AG04449 (cell line): ENCODE measurements around the gene NAP1L5.

Experiments
- CTCF ChIA-PET: fragments of 350-600 bp; formaldehyde crosslinking; extraction: SDS; loops from one replicate; lab custom pipeline; 2021; ENCODE audit warnings: antibody characterized with exemption; lab: Yijun Ruan, JAX
- POLR2A ChIA-PET: fragments of 400-600, 350-600 bp; formaldehyde crosslinking; extraction: SDS; loops from one replicate; lab custom pipeline; 2020; ENCODE audit warnings: antibody characterized with exemption, inconsistent platforms; lab: Yijun Ruan, JAX
- DNase-seq: peaks from one replicate; pipeline ENCODE4 v3.0.0-alpha.2; 2010; ENCODE audit warnings: low read depth, low spot score
- H3K4me3 ChIP-seq: 2 replicates; pipeline ENCODE4 v1.5.1; 2011; ENCODE audit warnings: low read depth, mild to moderate bottlenecking, control low read depth, low read length
- CTCF ChIP-seq: IDR thresholded peaks from one replicate; pipeline ENCODE4 v1.5.1; 2011; ENCODE audit warnings: mild to moderate bottlenecking, moderate library complexity, low read length, control low read depth, inconsistent platforms; ENCODE audit not compliant: insufficient read depth; ENCODE audit errors: missing control alignments

NAP1L5 gene

GRCh38 chr4:88705223-88705622, 7.6 kb upstream of the NAP1L5 start:
- no peak for DNase-seq
- POLR2A ChIA-PET: no interaction called here
- CTCF ChIA-PET: interaction anchor here (1.1 to 8.7 kb wide), 19 partner anchors 8 to 325 kb away, joined by 3 to 98 read pairs (median 8); partner anchors contain the start of gene NAP1L5
- no peak overlapping the region for H3K4me3 ChIP-seq
- no peak for TF ChIP-seq CTCF

GRCh38 chr4:88702782-88703181, 5.2 kb upstream of the NAP1L5 start:
- ChIA-PET POLR2A (no interaction called here), CTCF (interaction anchor here (0.9 to 8.7 kb wide), 4 partner anchors 20 to 321 kb away, joined by 3 to 98 read pairs (median 4); no protein-coding TSS in a partner anchor)
- no peak overlapping the region for H3K4me3 ChIP-seq
- DNase-seq: no peak
- no peak for TF ChIP-seq CTCF

- no peak overlapping the region for H3K4me3 ChIP-seq
- ChIA-PET POLR2A (no interaction called here), CTCF (interaction anchor here (1.9 to 3.6 kb wide), 3 partner anchors 8 to 325 kb away, joined by 8 to 15 read pairs (median 11); no protein-coding TSS in a partner anchor)
- DNase-seq: no peak
- TF ChIP-seq CTCF: no peak
These were observed 890 bp upstream of the NAP1L5 start for GRCh38 chr4:88698519-88698918.

- H3K4me3 ChIP-seq: peak overlapping the region; percentile 63
- ChIA-PET CTCF (interaction anchor here (1.1 to 3.6 kb wide), 4 partner anchors 9 to 327 kb away, joined by 3 to 15 read pairs (median 10); no protein-coding TSS in a partner anchor), POLR2A (no interaction called here)
- DNase-seq: no peak
- TF ChIP-seq CTCF: no peak
These were observed 488 bp downstream of the NAP1L5 start for GRCh38 chr4:88697141-88697540.

GRCh38 chr4:88696630-88697029, 999 bp downstream of the NAP1L5 start:
- no peak for DNase-seq
- POLR2A ChIA-PET: no interaction called here
- H3K4me3 ChIP-seq: peak overlapping the region; percentile 63
- CTCF ChIA-PET: interaction anchor here (1.5 to 3.6 kb wide), 4 partner anchors 10 to 327 kb away, joined by 5 to 15 read pairs (median 10); no protein-coding TSS in a partner anchor
- TF ChIP-seq CTCF: no peak

GRCh38 chr4:88693792-88694191, 3.8 kb downstream of the NAP1L5 start:
- TF ChIP-seq CTCF: no peak
- no peak overlapping the region for H3K4me3 ChIP-seq
- ChIA-PET POLR2A (no interaction called here), CTCF (no interaction called here)
- no peak for DNase-seq
